ENCODE data around the gene KCNIP4.

GRCh38 chr4:21790438-21791029 is 158.0 kb downstream of the KCNIP4 start:
- TF ChIP-seq RAD21 (IDR thresholded peaks at IDR 0.05; ENCODE audit: low read length) = peak; percentile 64
- TF ChIP-seq CTCF (conservative IDR thresholded peaks at IDR 0.05; ENCODE audit: low read depth, low read length) = peak; percentile 62
